ENCODE measurements around the gene MC2R. TPM values are rescaled to one million over a fixed set of nuclear protein-coding genes. Genes with fewer than 3 reads are reported as not detected.

The MC2R gene
- polyA plus RNA-seq, 1 donor from 2014 or later, result not detected

DNA sequence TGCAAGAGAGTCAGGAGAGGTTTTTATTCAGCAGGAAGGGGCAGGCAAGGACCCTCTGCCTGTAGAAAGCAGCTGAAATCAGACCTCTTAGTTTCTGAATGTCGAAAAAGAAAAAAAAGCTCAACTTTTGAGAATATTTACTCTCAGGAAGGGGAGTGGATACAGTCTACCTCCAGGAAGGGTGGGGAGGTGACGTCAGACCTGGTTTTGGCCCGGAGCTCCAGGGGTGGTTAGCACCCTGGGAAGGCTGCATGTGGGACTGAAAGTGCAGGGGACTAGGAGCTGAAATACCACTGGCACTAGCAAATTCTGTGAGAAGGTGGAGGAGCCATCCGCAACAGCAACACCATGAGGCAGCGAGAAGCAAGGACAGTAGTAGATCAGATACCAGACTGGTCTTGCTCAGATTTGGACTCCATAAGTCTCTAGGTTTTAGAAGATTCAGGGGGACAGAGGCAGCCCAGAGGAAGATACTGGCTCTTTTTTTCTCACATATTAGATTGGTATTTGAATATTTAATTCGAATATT lies 19.8 kb downstream of the MC2R start:
- Histone ChIP-seq H4K20me1 (ENCODE audit: insufficient read depth) (no peaks in the 10 kb centered on the region), H3K4me3 (ENCODE audit: low read length) (no peak overlapping the region), H3K9ac (ENCODE audit: low read length) (no peak overlapping the region), H3K27ac (ENCODE audit: low read length) (no peak overlapping the region), H3F3A (ENCODE audit: insufficient read depth, low read length, poor library complexity, severe bottlenecking) (no peaks in the 10 kb centered on the region), H3K4me2 (ENCODE audit: low read length) (no peak overlapping the region), H3K9me3 (ENCODE audit: low read length) (no peaks in the 10 kb centered on the region), H3K79me2 (replicated peaks; ENCODE audit: insufficient read depth, low read length) (no peaks in the 10 kb centered on the region), H2AFZ (ENCODE audit: low read depth, low read length) (no peak overlapping the region), H3K36me3 (ENCODE audit: insufficient read depth, low read length) (no peaks in the 10 kb centered on the region), H3K27me3 (ENCODE audit: insufficient read depth, low read depth, low read length) (no peaks in the 10 kb centered on the region), H3K9me2 (ENCODE audit: insufficient read depth, low read length) (no peaks in the 10 kb centered on the region)
- TF ChIP-seq RAD21 (conservative IDR thresholded peaks at IDR 0.05), result no peak
- TF ChIP-seq MXI1 (conservative IDR thresholded peaks at IDR 0.05; ENCODE audit: poor library complexity, severe bottlenecking), result no peak
- no peak for TF ChIP-seq EP300 (conservative IDR thresholded peaks at IDR 0.05; ENCODE audit: poor library complexity, severe bottlenecking)
- TF ChIP-seq TAF1 (IDR thresholded peaks at IDR 0.05; ENCODE audit: low read depth), result no peak
- TF ChIP-seq SMC3 (conservative IDR thresholded peaks at IDR 0.05; ENCODE audit: poor library complexity), result no peak
- no peak for TF ChIP-seq EZH2 (IDR thresholded peaks at IDR 0.05; ENCODE audit: borderline replicate concordance, insufficient read depth, low read length, poor library complexity, severe bottlenecking)
- TF ChIP-seq, protein P1, sequence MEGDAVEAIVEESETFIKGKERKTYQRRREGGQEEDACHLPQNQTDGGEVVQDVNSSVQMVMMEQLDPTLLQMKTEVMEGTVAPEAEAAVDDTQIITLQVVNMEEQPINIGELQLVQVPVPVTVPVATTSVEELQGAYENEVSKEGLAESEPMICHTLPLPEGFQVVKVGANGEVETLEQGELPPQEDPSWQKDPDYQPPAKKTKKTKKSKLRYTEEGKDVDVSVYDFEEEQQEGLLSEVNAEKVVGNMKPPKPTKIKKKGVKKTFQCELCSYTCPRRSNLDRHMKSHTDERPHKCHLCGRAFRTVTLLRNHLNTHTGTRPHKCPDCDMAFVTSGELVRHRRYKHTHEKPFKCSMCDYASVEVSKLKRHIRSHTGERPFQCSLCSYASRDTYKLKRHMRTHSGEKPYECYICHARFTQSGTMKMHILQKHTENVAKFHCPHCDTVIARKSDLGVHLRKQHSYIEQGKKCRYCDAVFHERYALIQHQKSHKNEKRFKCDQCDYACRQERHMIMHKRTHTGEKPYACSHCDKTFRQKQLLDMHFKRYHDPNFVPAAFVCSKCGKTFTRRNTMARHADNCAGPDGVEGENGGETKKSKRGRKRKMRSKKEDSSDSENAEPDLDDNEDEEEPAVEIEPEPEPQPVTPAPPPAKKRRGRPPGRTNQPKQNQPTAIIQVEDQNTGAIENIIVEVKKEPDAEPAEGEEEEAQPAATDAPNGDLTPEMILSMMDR (IDR thresholded peaks at IDR 0.05; ENCODE audit: poor library complexity, severe bottlenecking), result no peak
- no peak for TF ChIP-seq POLR2AphosphoS5 (IDR thresholded peaks at IDR 0.05)
- TF ChIP-seq, protein P2, sequence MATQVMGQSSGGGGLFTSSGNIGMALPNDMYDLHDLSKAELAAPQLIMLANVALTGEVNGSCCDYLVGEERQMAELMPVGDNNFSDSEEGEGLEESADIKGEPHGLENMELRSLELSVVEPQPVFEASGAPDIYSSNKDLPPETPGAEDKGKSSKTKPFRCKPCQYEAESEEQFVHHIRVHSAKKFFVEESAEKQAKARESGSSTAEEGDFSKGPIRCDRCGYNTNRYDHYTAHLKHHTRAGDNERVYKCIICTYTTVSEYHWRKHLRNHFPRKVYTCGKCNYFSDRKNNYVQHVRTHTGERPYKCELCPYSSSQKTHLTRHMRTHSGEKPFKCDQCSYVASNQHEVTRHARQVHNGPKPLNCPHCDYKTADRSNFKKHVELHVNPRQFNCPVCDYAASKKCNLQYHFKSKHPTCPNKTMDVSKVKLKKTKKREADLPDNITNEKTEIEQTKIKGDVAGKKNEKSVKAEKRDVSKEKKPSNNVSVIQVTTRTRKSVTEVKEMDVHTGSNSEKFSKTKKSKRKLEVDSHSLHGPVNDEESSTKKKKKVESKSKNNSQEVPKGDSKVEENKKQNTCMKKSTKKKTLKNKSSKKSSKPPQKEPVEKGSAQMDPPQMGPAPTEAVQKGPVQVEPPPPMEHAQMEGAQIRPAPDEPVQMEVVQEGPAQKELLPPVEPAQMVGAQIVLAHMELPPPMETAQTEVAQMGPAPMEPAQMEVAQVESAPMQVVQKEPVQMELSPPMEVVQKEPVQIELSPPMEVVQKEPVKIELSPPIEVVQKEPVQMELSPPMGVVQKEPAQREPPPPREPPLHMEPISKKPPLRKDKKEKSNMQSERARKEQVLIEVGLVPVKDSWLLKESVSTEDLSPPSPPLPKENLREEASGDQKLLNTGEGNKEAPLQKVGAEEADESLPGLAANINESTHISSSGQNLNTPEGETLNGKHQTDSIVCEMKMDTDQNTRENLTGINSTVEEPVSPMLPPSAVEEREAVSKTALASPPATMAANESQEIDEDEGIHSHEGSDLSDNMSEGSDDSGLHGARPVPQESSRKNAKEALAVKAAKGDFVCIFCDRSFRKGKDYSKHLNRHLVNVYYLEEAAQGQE (IDR thresholded peaks at IDR 0.05; ENCODE audit: borderline replicate concordance), result no peak

DNA sequence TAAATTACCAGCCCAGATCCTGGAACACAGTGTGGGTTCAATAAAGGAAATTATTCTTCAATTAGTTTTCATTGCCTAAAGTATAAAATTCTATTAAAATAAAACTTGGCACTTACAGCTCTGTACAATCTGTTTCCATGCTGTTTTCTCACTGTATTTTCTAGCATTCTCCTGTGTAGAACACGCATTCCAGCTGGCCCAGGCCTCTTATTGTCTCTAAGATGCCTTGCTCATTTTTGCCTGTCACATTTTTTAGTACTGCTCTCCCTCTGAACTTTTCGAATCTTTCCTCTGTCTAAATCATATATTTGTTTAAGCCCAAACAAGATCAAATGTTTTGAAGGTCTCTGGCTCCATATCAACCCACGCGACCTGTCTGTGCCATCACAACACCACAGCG lies 20.8 kb downstream of the MC2R start:
- H3K4me3 ChIP-seq (ENCODE audit: low read length), result no peak overlapping the region
- H3K9me2 ChIP-seq (ENCODE audit: insufficient read depth, low read length), result no peaks in the 10 kb centered on the region
- TF ChIP-seq TAF1 (IDR thresholded peaks at IDR 0.05; ENCODE audit: low read depth) (no peak), POLR2AphosphoS5 (IDR thresholded peaks at IDR 0.05) (no peak)
- TF ChIP-seq, protein P1 (IDR thresholded peaks at IDR 0.05; ENCODE audit: poor library complexity, severe bottlenecking), result no peak
- H3K27ac ChIP-seq (ENCODE audit: low read length), result no peak overlapping the region
- H3K9ac ChIP-seq (ENCODE audit: low read length), result no peak overlapping the region
- no peaks in the 10 kb centered on the region for H3F3A ChIP-seq (ENCODE audit: insufficient read depth, low read length, poor library complexity, severe bottlenecking)
- H3K9me3 ChIP-seq (ENCODE audit: low read length), result no peaks in the 10 kb centered on the region
- H3K27me3 ChIP-seq (ENCODE audit: insufficient read depth, low read depth, low read length), result no peaks in the 10 kb centered on the region
- no peaks in the 10 kb centered on the region for H3K79me2 ChIP-seq (replicated peaks; ENCODE audit: insufficient read depth, low read length)
- no peaks in the 10 kb centered on the region for H3K36me3 ChIP-seq (ENCODE audit: insufficient read depth, low read length)
- H2AFZ ChIP-seq (ENCODE audit: low read depth, low read length), result no peak overlapping the region
- H3K4me2 ChIP-seq (ENCODE audit: low read length), result no peak overlapping the region
- H4K20me1 ChIP-seq (ENCODE audit: insufficient read depth), result no peaks in the 10 kb centered on the region
